ENCODE data around the gene CLMN.
"Not testable (repeated sequence)": the region's sequence is repeated elsewhere in the genome, so short reads cannot be mapped to it uniquely, and the experiment has no call there.

Gene CLMN

GRCh38 chr14:95191445-95192199 lies 128.1 kb downstream of the CLMN start:
- DNase-seq (ENCODE audit: low spot score) = no peak

- DNase-seq (ENCODE audit: low spot score) = no peak
Measured at GRCh38 chr14:95190857-95191256, 128.9 kb downstream of the CLMN start.

DNA sequence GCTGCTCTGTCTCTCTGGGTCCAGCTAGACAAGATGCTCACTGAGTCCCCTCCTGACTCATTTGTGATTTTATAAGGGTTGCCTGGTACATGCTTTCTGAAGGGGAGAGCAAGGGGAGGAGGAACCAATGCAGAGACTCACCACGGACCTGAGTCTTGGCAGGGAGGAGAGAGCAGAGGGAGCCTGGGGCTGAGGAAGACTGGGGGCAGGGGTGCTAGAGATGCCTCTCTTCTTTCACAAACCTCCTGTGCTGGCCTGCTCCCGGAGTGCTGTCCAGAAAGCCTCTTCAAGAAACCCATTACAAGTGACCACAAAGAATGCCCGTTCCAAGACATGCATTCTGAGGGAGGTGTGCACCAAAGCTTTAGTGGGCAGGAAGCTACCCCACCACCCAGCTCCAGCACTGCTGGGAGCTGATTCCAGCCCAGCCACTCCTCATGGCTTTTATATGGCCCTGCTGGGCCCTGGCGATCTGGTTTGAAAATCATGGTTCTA lies 129.3 kb downstream of the CLMN start:
- no peak for DNase-seq (ENCODE audit: low spot score)

- DNase-seq (ENCODE audit: low spot score) = no peak
Measured at GRCh38 chr14:95189367-95190132, 130.2 kb downstream of the CLMN start.

- DNase-seq (ENCODE audit: low spot score) = no peak
Measured at GRCh38 chr14:95188380-95188779, 131.3 kb downstream of the CLMN start.

DNA sequence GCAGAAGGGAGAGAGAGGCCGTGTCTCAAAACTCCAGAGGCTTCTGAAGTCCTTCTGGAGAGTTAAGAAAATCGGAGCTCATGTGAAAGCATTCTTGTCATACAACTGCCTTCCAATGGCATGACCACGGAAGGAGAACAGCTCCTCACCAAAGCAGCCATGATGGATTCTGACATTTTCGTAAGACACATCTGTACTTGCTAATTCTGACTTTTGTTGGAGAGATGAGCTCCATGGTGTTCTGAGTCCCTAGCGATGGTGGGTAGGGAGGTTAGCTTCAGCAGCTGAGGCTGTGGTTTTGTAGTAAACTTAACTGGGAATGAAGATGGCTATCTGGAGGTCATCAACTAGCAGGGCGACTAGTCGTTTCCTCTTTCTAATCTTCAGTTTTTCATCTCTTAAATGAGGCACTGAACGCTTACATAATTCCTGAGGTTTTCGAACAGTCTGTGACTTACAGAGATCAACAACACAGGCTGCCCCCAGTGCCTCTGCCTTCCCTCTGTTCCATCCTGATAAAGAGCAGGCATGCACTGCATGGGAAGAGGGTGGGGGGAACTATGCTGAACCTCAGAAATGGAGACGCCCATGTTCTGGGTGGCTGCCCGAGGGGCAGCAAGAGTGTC lies 133.8 kb downstream of the CLMN start:
- no peak for DNase-seq (ENCODE audit: low spot score)

DNA sequence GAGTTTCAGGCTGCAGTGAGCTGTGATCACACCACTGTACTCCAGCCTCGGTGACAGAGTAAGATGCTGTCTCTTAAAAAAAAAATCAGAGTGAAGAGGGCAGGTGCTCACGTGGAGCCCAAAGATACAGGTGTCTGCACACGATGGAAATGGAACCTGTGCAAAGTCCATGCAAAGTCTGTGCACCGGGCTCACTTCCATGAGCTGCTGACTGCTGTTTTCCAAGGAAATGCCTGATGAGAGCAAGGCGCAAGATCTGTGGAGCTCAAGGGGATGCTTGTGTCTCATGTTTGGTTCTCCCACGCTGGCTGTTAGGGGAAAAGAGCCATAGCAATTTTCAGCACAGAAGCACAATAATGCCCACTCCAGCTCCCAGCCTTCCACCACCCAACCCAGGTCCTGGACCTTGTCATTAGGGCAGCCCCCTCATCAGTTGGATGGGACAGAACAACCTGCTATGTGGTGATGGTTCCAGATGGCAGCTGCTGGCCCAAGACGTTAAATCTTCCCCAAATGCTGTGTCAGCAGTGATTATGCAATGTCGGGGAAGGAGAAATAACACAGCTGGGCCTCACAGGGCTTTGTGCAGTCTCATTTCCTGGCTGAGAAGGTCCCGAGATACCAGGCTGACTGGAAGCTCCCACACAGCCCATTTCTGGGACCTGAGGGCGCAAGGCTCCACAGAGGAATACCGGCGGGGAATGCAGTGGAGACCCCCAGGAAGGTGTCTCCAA lies 134.5 kb downstream of the CLMN start:
- DNase-seq (ENCODE audit: low spot score) = peak; percentile 52

- DNase-seq (ENCODE audit: low spot score) = no peak
Measured at GRCh38 chr14:95184413-95184790, 135.3 kb downstream of the CLMN start.

GRCh38 chr14:95183532-95184412 lies 135.9 kb downstream of the CLMN start:
- DNase-seq (ENCODE audit: low spot score) = no peak

DNA sequence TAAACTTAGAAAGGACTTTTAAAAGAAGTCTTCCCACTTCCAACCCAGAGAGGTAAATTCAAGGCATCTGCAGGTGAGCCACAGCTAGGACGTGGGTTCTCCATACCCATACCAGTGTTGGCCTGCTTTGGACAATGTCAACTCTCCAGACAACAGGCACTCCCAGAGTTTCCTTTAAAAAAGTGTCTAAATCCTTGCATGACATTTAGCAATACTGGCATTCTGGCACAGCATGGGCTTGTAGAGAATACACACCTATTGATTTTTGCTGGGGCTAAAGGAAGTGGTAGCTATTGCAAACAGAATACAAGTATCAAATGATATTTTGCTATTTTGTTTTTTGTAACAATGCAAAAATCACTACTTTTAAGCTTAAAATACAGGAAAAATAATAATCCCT lies 136.6 kb downstream of the CLMN start:
- no peak for DNase-seq (ENCODE audit: low spot score)

GRCh38 chr14:95182379-95182778 lies 137.3 kb downstream of the CLMN start:
- no peak for DNase-seq (ENCODE audit: low spot score)

- DNase-seq (ENCODE audit: low spot score) = no peak
Measured at GRCh38 chr14:95180966-95181741, 138.6 kb downstream of the CLMN start.

GRCh38 chr14:95175670-95176069 lies 144.0 kb downstream of the CLMN start:
- DNase-seq (ENCODE audit: low spot score) = not testable (repeated sequence)

DNA sequence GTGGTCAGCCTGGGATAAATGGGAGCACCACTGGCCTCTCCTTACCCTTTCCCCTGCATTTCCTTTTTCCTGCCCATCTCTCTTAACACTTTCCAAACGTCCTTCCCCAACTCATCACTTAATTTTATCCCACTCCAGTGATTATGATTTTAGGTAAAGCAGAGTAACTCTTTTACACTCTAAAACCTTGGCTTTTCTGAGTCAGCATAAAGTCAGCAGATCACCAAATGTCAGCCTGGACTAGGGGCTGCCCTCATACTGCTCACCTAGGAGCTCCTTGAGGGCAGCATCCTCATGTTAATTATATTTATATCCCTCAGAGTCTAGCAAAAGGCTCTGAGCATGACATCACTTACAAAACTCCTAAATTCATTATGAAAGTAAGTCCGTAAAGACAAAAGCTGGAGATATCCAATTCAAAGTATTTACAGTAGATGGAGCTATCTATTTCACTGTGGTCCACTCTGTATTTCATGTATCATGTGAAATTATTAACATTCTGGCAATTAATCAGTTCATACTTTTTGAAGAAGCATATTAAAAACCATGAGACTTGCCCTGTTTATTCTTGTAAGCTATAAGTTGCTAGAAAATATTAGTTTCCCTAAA lies 145.4 kb downstream of the CLMN start:
- no peak for DNase-seq (ENCODE audit: low spot score)

DNA sequence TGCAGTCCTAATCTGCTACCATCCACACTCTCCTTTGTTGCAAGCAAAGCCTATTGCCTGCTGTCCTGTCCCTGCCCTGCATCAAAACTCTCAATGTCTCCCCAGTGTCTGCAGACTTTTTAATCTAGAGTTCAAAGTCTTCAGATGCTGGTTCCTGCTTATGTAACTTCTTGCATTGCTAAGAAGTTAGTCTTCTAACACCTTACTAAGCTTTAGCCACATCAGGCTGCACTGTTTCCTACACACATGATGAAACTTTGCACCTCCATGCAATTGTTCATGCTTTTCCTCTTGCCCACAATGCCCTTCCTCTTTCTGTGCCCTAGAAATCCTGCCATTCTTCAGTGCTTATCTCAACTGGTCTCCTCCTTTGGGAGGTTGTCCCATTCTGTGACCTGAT lies 146.2 kb downstream of the CLMN start:
- no peak for DNase-seq (ENCODE audit: low spot score)

- DNase-seq (ENCODE audit: low spot score) = no peak
Measured at GRCh38 chr14:95167177-95167576, 152.5 kb downstream of the CLMN start.

DNA sequence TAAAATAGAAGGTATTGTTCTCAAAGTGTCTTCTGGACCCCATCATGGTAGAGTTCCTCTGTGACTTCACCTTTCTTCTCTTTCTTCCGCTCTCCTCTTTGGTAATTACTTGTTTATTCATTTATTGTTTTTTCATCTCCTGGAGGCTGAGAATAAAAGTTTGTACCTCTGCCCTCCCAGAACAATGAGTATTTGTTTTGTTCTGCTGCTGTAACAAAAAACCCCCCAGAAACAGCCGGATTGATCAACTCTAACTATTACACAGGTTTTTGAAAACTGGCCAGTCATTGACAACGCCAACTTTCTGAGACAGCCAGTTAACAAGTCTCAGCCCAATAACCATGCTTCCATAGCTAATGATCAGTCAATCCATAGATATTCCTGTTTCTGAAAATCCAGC lies 154.2 kb downstream of the CLMN start:
- no peak for DNase-seq (ENCODE audit: low spot score)

- DNase-seq (ENCODE audit: low spot score) = no peak
Measured at GRCh38 chr14:95164506-95164905, 155.2 kb downstream of the CLMN start.

DNA sequence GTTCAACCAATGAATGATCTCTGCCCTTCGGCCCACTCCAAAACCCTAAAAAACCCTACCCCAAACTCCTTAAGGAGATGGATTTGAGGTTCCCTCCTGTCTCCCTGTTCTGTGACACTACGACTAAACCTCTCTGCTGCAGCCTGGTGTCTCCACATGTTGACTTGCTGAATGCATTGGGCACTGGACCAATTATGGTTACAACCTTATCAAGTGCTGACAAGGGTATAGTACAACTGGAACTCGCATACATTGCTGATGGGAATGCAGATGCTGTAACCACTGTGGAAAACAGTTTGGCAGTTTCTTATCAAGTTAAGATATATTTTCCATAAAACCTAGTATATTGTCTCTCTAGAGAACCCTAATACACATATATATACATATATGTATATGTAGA lies 156.0 kb downstream of the CLMN start:
- no peak for DNase-seq (ENCODE audit: low spot score)

DNA sequence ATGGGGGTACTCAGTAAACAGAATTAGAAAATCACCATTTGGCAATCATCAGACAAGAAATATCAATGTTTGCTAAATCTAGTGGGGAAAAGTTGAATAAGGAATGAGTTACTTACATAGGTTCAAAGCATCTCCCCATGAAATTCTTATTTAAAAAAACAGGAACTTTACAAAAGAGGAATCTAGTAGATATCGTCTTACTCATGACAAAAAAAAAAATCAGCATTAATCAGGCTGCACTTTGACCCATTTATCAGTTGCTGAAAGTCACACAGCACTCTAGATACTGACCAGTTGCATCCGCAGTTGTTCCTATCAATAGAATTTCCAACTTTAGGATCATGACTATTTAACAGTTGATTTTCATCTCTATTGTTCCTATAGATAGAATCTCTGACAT lies 156.6 kb downstream of the CLMN start:
- DNase-seq (ENCODE audit: low spot score) = no peak
